ES-I3 (cell line): ENCODE results near the gene SLC8A3.

Source experiments
- H3K36me3 ChIP-seq: 2 replicates; pipeline ENCODE4 v1.6.1; 2013; ENCODE audit warnings: mild to moderate bottlenecking, low read length, control low read depth, moderate library complexity; ENCODE audit not compliant: insufficient read depth
- H3K4me1 ChIP-seq: 2 replicates; pipeline ENCODE4 v1.6.1; 2013; ENCODE audit warnings: mild to moderate bottlenecking, control low read depth, low read length; ENCODE audit not compliant: insufficient read depth
- H3K9ac ChIP-seq: 2 replicates; pipeline ENCODE4 v1.6.1; 2013; ENCODE audit warnings: low read depth, mild to moderate bottlenecking, low read length, moderate library complexity
- H3K9me3 ChIP-seq: 2 replicates; pipeline ENCODE4 v1.6.1; 2013; ENCODE audit warnings: mild to moderate bottlenecking, low read length, moderate library complexity; ENCODE audit not compliant: control insufficient read depth, insufficient read depth

SLC8A3 gene

GRCh38 chr14:70023871-70024270 lies 164.9 kb downstream of the SLC8A3 start:
- Histone ChIP-seq H3K9me3 (no peaks in the 10 kb centered on the region), H3K36me3 (no peaks in the 10 kb centered on the region), H3K9ac (no peak overlapping the region), H3K4me1 (no peaks in the 10 kb centered on the region)

- no peaks in the 10 kb centered on the region for H3K4me1 ChIP-seq
- no peak overlapping the region for H3K9ac ChIP-seq
- no peaks in the 10 kb centered on the region for H3K9me3 ChIP-seq
- H3K36me3 ChIP-seq: no peaks in the 10 kb centered on the region
Measured at GRCh38 chr14:70022771-70023445, 165.8 kb downstream of the SLC8A3 start.

GRCh38 chr14:70021548-70022220 lies 167.1 kb downstream of the SLC8A3 start:
- no peaks in the 10 kb centered on the region for H3K4me1 ChIP-seq
- H3K9ac ChIP-seq: no peak overlapping the region
- no peaks in the 10 kb centered on the region for H3K9me3 ChIP-seq
- no peaks in the 10 kb centered on the region for H3K36me3 ChIP-seq

- no peaks in the 10 kb centered on the region for H3K4me1 ChIP-seq
- no peaks in the 10 kb centered on the region for H3K9me3 ChIP-seq
- H3K36me3 ChIP-seq: no peaks in the 10 kb centered on the region
- H3K9ac ChIP-seq: no peak overlapping the region
Measured at GRCh38 chr14:70020352-70021170, 168.2 kb downstream of the SLC8A3 start.

GRCh38 chr14:70019695-70020094 lies 169.1 kb downstream of the SLC8A3 start:
- no peaks in the 10 kb centered on the region for H3K9me3 ChIP-seq
- no peaks in the 10 kb centered on the region for H3K36me3 ChIP-seq
- H3K9ac ChIP-seq: no peak overlapping the region
- no peaks in the 10 kb centered on the region for H3K4me1 ChIP-seq

GRCh38 chr14:70018713-70019211 lies 170.0 kb downstream of the SLC8A3 start:
- Histone ChIP-seq H3K9ac (no peak overlapping the region), H3K36me3 (no peaks in the 10 kb centered on the region), H3K9me3 (no peaks in the 10 kb centered on the region), H3K4me1 (peaks cover 2% of the 10 kb centered on the region; the same call in 1 of the 2 replicates)

DNA sequence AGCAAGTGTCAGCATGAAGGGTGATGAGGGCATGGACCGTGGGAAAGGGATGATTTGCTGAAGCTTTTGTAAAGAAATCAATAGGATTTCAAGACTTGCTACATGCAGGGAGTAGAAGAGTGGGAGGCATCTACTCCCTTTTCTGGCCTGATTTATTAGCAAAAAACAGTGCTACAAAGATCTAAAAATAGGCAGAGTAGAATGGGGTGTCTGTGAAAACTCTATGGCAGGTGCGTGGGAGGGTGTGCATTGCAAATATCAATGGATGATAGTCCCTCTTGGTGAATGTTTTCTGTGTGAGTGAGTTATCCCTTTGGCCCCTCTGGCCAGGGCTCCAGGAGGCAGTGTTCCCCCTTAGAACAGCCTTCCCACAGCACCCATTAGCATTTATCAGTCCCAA lies 170.5 kb downstream of the SLC8A3 start:
- Histone ChIP-seq H3K36me3 (no peaks in the 10 kb centered on the region), H3K9me3 (no peaks in the 10 kb centered on the region), H3K4me1 (peaks cover 5% of the 10 kb centered on the region; the same call in 1 of the 2 replicates), H3K9ac (no peak overlapping the region)

GRCh38 chr14:70014406-70015095 lies 174.2 kb downstream of the SLC8A3 start:
- Histone ChIP-seq H3K9ac (no peak overlapping the region), H3K4me1 (peaks cover 5% of the 10 kb centered on the region; the same call in 1 of the 2 replicates), H3K36me3 (no peaks in the 10 kb centered on the region), H3K9me3 (no peaks in the 10 kb centered on the region)

- H3K4me1 ChIP-seq: peaks cover 5% of the 10 kb centered on the region; the same call in 1 of the 2 replicates
- no peak overlapping the region for H3K9ac ChIP-seq
- no peaks in the 10 kb centered on the region for H3K36me3 ChIP-seq
- no peaks in the 10 kb centered on the region for H3K9me3 ChIP-seq
Measured at GRCh38 chr14:70013271-70013873, 175.4 kb downstream of the SLC8A3 start.

- no peaks in the 10 kb centered on the region for H3K36me3 ChIP-seq
- H3K9me3 ChIP-seq: no peaks in the 10 kb centered on the region
- H3K4me1 ChIP-seq: peaks cover 5% of the 10 kb centered on the region; the same call in 1 of the 2 replicates
- H3K9ac ChIP-seq: no peak overlapping the region
Measured at GRCh38 chr14:70011708-70012107, 177.0 kb downstream of the SLC8A3 start.

GRCh38 chr14:70011098-70011497 lies 177.7 kb downstream of the SLC8A3 start:
- Histone ChIP-seq H3K9me3 (no peaks in the 10 kb centered on the region), H3K36me3 (no peaks in the 10 kb centered on the region), H3K9ac (no peak overlapping the region), H3K4me1 (peaks cover 5% of the 10 kb centered on the region; the same call in 1 of the 2 replicates)

GRCh38 chr14:70009961-70010360 lies 178.8 kb downstream of the SLC8A3 start:
- Histone ChIP-seq H3K4me1 (peaks cover 5% of the 10 kb centered on the region; the same call in 1 of the 2 replicates), H3K9ac (no peak overlapping the region), H3K9me3 (no peaks in the 10 kb centered on the region), H3K36me3 (no peaks in the 10 kb centered on the region)

DNA sequence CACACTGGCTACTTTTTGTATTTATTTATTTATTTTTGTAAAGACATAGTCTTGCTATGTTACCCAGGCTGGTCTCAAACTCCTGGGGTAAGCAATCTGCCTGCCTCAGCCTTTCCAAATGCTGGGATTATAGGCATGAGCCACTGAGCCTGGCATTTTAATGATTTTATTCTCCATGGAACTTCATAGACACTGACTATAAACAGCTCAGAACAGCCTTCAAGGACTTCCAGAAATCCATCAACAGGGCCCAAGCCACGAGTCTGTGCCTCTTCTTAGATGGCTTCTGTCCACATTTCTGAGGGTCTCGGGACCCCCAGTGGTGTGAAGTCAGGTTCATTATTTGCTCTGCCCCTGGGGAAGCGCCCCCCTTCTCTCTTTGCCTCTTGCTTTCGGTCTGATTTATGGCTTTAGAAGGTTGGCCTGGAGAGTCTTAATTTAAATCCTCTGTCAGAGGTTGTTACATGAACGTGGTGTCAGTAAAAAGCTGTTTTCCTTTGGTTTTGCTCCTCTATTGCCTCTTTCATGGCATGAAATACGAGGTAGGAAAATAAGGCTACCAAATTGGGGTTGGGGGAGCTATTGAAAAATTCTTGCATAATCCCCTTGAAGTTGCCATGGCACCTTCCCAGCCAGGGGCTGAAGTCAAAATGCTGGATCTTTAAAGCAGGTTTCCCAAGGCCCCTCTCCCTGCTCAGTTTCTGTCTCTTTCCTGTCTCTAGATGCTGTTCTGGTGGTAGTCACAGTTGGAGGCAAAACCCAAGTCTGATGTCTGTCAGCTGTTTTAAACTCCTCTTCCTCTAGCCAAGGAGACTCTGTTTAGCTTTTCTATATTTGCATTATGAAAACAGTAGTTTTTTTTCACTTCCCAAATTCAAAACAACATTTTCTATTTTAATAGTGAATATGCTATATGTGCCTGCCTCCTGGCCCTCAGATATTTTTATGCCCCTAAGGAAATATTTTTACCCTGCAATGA lies 180.2 kb downstream of the SLC8A3 start:
- Histone ChIP-seq H3K36me3 (no peaks in the 10 kb centered on the region), H3K4me1 (peaks cover 1% of the 10 kb centered on the region; the same call in 1 of the 2 replicates), H3K9ac (no peak overlapping the region)

More for the DNA sequence above, 180.2 kb downstream of the SLC8A3 start:
- no peaks in the 10 kb centered on the region for H3K9me3 ChIP-seq
